GM12892 (cell line): ENCODE results near the gene NUP37.

Experiments used
- DNase-seq: peaks from one replicate; pipeline ENCODE4 v3.0.0; 2011; ENCODE audit not compliant: insufficient read length
- FAIRE-seq: peaks from 2 replicates; lab custom pipeline; 2011; peaks lifted over from hg19 to GRCh38; lab: Jason Lieb, UNC
- POLR2A ChIP-seq: IDR thresholded peaks from 2 replicates; pipeline ENCODE4 v1.6.1; 2011; ENCODE audit warnings: low read depth, low read length, control low read depth
- POLR2AphosphoS5 ChIP-seq: IDR thresholded peaks from 2 replicates; pipeline ENCODE4 v1.6.1; 2011; ENCODE audit warnings: low read depth, low read length, control low read depth
- TAF1 ChIP-seq: IDR thresholded peaks from 2 replicates; pipeline ENCODE4 v1.6.1; 2011; ENCODE audit warnings: low read depth, mild to moderate bottlenecking, control low read depth, low read length, borderline replicate concordance

NUP37 gene

DNA sequence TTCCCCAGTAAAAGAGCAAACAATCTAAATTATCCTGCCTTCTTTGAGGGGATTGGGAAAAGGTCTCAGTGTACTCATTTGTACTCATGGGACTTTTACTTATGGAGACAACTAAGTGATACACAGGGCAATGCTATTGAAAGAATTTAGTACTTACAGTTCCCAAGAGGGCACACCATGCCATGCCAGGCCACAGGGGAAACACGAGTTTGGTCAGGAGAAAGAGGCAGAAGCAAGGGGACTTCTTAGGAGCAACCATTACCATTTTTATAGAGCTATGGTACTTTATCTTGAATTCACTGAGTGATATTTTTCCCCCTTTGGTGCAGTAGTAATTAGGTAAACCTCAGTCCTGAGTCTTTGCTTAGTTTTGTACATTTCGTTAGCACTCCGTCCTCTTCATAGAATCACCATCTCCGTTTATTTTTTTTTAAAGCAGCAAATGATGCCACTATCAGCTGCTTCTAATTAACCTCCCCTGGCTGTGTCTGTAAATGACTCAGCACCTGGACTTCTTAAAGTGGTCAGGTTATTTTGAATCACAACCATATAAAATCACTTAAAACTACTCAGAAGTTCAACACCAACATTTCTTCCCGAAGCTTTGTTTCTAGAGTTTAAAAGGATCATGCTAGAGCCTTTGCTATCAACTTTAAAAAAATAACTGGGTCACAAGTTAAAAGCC, 52.2 kb downstream of the NUP37 start:
- DNase-seq (no peak), FAIRE-seq (no peak)
- TF ChIP-seq POLR2A (no peak), TAF1 (no peak), POLR2AphosphoS5 (no peak)

DNA sequence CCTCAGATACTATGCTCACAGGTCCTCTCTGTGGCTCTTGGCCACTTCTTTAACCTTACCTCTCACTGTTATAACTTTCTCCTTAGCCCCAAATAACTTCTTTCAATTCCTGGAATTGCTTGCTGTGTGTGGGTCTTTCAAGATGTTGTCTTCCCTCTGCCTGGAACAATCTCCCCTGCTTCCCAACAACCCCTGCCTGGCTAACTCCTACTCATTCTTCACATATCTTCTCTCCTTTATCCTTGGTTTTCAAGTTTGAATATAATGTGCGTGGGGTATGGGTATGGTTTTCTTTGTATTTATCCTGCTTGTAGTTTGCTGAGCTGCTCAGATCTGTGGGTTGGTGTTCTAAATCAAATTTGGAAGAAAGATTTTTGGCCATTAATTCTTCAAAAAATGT, 55.4 kb downstream of the NUP37 start:
- DNase-seq (no peak), FAIRE-seq (no peak)
- no peak for TF ChIP-seq POLR2AphosphoS5
- no peak for TF ChIP-seq TAF1
- TF ChIP-seq POLR2A: no peak

DNA sequence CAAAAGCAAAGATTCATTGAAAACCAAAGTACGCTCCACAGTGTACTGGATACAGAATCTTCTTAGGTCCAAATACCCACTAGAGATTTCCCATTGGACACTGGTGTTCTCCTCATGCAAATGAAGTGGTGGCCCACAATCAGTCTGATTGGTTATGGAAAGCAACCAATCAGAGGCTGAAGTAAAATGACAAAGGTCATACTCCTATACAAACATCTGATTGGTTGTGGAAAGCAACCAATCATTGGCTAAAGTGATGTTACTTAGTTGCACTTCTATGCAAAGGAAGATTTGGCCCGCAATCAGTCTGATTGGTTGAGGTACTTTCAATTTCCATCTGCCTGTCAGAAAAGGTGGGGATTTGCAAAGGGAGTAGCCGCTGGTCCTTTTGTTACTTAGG, 56.8 kb downstream of the NUP37 start:
- TF ChIP-seq POLR2A: no peak
- TF ChIP-seq TAF1: no peak
- no peak for TF ChIP-seq POLR2AphosphoS5
- no peak for DNase-seq
- FAIRE-seq: no peak

- no peak for FAIRE-seq
Measured at GRCh38 chr12:102062419-102062806, 57.5 kb downstream of the NUP37 start.

GRCh38 chr12:102061560-102062418, 58.1 kb downstream of the NUP37 start, which contains the start of gene WASHC3:
TSS of gene WASHC3 (minus strand) at chr12:102061991. CDS start at chr12:102061962, 29 bp downstream.
- FAIRE-seq: peak; percentile 95
- no peak for TF ChIP-seq TAF1
- TF ChIP-seq POLR2AphosphoS5: peak; percentile 59; the same call in 1 of the 2 replicates
- TF ChIP-seq POLR2A: peak; percentile 70

More at GRCh38 chr12:102062419-102062806, 57.5 kb downstream of the NUP37 start:
- TF ChIP-seq POLR2AphosphoS5 (no peak), POLR2A (no peak), TAF1 (no peak)
- no peak for DNase-seq

DNA sequence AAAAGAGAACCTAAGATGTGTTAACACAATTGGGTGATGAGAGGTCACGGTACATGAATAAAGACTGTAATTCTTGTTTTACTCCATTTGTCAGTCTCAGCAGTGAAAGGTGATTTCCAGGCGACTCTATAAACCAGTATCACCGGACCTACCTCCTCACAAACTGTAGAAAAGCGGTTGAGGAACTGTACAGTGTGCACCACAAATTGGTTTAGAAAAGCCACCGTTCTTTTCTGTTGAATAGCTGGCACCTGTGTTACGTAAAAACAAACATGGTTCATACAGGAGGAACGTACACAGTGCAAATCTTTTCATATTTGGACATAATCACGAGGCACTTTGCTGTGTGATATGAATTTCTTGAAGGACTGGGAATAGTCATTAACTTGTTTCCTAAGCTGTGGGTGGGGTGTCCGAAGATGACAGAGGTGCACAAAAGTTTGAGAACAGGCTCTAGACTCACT, 58.8 kb downstream of the NUP37 start:
- DNase-seq (no peak), FAIRE-seq (no peak)

More at GRCh38 chr12:102061560-102062418, 58.1 kb downstream of the NUP37 start, which contains the start of gene WASHC3:
- DNase-seq: peak; percentile 56

DNA sequence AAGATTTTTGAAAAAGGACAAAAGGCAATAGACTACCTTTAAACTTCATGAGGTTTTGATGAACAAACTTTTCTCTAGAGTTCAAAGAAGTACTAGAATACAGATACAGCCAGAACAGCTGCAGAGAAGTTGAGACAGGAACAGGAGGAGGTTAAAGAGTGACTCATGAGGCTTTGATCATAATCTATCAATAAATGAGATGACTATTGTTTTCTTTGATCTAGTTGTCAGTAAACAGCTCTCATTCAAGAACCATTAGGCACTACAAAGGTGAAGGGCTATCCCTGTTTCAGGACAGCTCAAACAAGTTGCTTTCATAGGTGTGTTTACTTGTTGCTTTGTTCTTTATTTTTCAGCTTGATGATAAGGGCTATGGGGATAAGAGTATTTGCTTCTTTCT, 60.6 kb downstream of the NUP37 start:
- DNase-seq (no peak), FAIRE-seq (no peak)
- no peak for TF ChIP-seq POLR2A
- TF ChIP-seq TAF1: no peak
- no peak for TF ChIP-seq POLR2AphosphoS5

More for the DNA sequence above, 58.8 kb downstream of the NUP37 start:
- no peak for TF ChIP-seq POLR2AphosphoS5
- no peak; the same call in 1 of the 2 replicates for TF ChIP-seq POLR2A
- TF ChIP-seq TAF1: no peak

GRCh38 chr12:102054345-102054744, 65.6 kb downstream of the NUP37 start:
- DNase-seq (no peak), FAIRE-seq (no peak)
- no peak for TF ChIP-seq POLR2AphosphoS5
- no peak for TF ChIP-seq POLR2A
- TF ChIP-seq TAF1: no peak

DNA sequence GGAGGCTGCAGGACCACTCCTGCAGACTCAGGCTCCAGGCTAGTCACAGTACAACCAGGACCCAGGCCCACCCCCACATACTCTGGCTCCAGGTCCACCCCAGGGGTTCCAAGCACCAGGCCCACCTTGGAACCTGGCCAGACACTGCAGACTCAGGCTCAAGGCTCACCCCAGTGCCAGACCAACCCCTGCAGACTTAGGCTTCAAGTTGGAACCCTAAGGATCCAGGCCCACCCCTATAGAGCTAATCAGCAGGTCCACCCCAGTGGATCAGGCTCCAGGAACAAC, 66.9 kb downstream of the NUP37 start:
- TF ChIP-seq POLR2A: no peak
- TF ChIP-seq POLR2AphosphoS5: no peak
- no peak for TF ChIP-seq TAF1
- FAIRE-seq (no peak), DNase-seq (no peak)

GRCh38 chr12:102052192-102053061, 67.5 kb downstream of the NUP37 start:
- DNase-seq (no peak), FAIRE-seq (no peak)
- no peak for TF ChIP-seq TAF1
- TF ChIP-seq POLR2A: no peak
- TF ChIP-seq POLR2AphosphoS5: no peak

- FAIRE-seq (no peak), DNase-seq (no peak)
- TF ChIP-seq POLR2A: no peak
- no peak for TF ChIP-seq TAF1
- TF ChIP-seq POLR2AphosphoS5: no peak
Measured at GRCh38 chr12:102051431-102051965, 68.4 kb downstream of the NUP37 start.
